Erythroblast (primary cell): ENCODE measurements around the gene TMEM62.

Experiments used
- GATA1 ChIP-seq: IDR thresholded peaks from 2 replicates; pipeline ENCODE4 v1.6.1; 2011; ENCODE audit warnings: low read depth, mild to moderate bottlenecking, control low read depth, low read length, moderate library complexity
- POLR2A ChIP-seq: IDR thresholded peaks from 2 replicates; pipeline ENCODE4 v1.6.1; 2011; ENCODE audit warnings: mild to moderate bottlenecking, low read length

DNA sequence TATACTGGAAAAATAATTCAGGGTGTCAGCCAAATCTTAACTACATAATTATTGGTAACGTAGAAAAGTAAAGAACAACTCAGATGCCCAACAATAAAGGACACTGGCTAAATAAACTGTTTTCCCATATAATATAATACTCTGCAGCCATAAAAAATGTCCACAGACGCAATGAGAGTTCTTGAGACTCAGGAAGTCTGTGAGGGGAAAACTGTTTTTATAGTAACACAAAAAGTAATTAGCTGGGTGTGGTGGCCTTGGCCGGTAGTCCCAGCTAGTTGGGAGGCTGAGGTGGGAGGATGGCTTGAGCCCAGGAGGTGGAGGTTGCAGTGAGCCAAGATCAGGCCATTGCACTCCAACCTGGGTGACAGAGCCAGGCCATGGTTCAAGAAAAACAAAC lies 22.0 kb upstream of the TMEM62 start:
- TF ChIP-seq POLR2A (no peak), GATA1 (no peak)
